ENCODE measurements around the gene TMEM114. TPM values are rescaled to one million over a fixed set of nuclear protein-coding genes. Genes with fewer than 3 reads are reported as not detected.

The TMEM114 gene
- total RNA-seq (2022; extraction: Qiagen RNA extraction), result not detected in 5 replicates

GRCh38 chr16:8589900-8590688, at the start of gene TMEM114:
Gene TMEM114, minus strand, starts transcription at chr16:8590511. Its CDS starts 673 bp downstream, at chr16:8589838.

GRCh38 chr16:8621572-8622314, 31.4 kb upstream of the TMEM114 start, which contains the start of gene METTL22:
Gene METTL22, plus strand, starts transcription at chr16:8621698. Its CDS starts 3,968 bp downstream, at chr16:8625666.

Other genes with a start within 250 kb of the TMEM114 start
- 21.2 to 24.7 TPM (median 23.3 TPM) in 5 replicates for gene METTL22, start 31.2 kb upstream of the TMEM114 start, total RNA-seq (2022; extraction: Qiagen RNA extraction)
- gene ABAT, start 84.1 kb upstream of the TMEM114 start, total RNA-seq (2022; extraction: Qiagen RNA extraction), result 0.22 to 0.38 TPM (median 0.28 TPM) in 5 replicates
- 12.7 to 14.7 TPM (median 13.8 TPM) in 5 replicates for gene TMEM186, start 207.1 kb upstream of the TMEM114 start, total RNA-seq (2022; extraction: Qiagen RNA extraction)
- 89.3 to 101 TPM (median 91.6 TPM) in 5 replicates for gene PMM2, start 207.3 kb upstream of the TMEM114 start, total RNA-seq (2022; extraction: Qiagen RNA extraction)

Measured in A549 treated with AZD2906 at 1 μM for 4 hours (cell line).